Skeletal muscle cell (primary cell): ENCODE measurements around the gene CROCC2.

Experiments used
- DNase-seq: peaks from one replicate; pipeline ENCODE4 v3.0.0-alpha.2; 2010; ENCODE audit warnings: low read depth
- H3K4me3 ChIP-seq: 2 replicates; pipeline ENCODE4 v1.5.1; 2011; ENCODE audit warnings: low read depth, mild to moderate bottlenecking, control low read depth, low read length, moderate library complexity

The CROCC2 gene

DNA sequence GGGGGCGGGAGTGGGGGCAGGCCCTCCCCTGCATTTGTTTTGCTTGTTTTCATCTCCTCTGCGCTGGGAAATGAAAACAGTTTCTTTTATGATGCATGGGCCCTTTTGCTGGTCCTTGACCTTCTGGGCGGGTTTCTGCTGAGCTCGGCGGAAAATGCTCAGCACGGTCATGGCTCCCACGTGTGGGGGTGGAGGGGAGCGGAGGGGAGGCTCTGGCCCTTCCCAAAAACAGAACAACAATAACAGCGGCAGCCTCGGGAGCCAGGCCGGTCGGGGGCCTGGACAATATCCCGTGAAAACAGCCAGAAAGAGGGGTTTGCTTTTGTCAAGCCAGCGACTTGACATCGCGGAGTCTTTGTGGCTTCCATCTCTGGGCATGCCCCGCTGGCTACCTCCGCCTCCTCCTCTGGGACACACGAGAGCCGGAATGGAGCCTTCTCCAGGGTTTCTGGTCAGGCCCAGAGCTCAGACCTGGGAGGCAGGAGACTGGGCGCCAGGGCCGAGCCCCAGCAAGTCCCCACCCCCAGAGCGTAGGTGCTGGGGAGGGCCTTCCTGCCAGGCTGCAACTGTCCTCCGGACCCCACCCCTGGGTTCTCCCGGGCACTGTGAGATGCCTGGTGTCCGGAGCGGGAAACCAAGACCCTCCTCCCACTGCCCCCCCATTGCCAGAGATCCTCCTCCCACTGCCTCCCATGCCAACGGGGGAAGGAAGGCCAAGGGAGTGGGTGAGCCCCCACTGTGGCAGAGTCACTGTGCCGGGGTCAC is 56.3 kb downstream of the CROCC2 start:
- DNase-seq, result no peak
- H3K4me3 ChIP-seq, result no peak overlapping the region

DNA sequence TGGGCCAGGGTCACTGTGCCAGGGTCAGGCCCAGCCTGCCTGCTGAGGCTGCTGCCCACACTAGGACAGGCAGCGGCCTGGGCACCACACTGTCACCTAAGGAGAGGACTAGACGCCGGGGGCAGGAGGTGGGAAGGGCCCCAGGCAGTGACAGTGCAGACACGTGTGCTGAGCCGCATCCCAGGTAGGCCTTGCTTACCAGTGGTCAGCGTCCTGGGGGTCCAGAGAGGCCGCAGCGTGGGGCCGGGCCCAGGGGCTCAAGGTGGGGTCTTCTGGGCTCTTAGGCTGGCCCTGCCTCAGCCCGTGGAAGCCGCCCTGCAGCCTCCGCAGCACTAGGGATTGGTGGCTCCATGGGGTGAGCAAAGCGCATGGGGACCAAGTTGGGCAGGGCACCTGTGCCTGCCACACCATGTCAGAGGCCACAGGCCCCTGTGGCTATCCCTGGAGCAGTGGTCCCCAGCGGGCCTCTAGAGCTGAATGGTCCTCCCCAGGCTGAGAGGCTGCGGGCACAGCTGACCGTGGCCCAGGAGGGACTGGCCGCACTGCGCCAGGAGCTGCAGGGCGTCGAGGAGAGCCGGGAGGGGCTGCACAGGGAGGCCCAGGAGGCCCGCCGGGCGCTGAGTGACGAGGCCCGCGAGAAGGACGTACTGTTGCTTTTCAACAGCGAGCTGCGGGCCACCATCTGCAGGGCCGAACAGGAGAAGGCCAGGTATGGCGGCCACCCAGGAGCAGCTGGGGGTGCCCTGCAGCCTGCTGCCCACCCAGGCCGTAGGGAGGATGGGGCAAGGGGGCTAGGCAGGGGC is 57.1 kb downstream of the CROCC2 start:
- no peak overlapping the region for H3K4me3 ChIP-seq
- no peak for DNase-seq

DNA sequence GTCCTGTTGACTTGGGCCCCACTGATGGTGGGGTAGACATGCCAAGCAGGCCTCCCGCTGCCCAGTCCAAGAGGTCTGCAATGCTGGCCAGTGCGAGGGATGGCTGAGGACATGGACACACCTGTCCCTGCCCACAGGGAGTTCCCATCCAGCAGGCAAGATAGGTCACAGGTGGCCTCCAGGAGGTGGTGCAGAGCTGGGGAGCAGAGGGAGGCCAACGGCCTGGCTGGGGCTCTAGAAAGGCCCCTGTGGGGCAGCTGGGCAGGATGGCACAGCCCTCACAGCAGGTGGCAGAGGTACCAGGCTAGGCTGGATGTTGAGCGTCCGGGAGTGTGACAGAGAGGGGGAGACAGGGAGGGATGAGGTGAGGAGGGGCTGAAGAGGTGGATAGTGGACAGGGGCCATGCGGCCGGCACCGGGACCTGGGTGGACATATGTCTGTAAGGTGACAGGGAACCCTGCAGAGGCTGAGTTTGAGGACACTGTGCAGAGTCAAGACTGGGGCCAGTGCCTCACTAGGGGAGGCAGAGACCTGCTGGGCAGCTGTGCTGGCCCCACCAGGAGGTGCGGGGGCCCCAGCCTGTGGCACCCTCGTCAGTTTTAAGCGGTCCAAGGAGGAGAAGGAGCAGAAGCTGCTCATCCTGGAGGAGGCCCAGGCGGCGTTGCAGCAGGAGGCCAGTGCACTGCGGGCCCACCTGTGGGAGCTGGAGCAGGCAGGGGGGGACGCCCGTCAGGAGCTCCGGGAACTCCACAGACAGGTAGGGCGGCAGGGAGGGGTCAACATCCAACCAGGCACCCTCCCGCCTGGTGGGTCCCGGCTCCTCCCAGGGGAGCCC is 58.0 kb downstream of the CROCC2 start:
- DNase-seq, result no peak
- no peak overlapping the region for H3K4me3 ChIP-seq

DNA sequence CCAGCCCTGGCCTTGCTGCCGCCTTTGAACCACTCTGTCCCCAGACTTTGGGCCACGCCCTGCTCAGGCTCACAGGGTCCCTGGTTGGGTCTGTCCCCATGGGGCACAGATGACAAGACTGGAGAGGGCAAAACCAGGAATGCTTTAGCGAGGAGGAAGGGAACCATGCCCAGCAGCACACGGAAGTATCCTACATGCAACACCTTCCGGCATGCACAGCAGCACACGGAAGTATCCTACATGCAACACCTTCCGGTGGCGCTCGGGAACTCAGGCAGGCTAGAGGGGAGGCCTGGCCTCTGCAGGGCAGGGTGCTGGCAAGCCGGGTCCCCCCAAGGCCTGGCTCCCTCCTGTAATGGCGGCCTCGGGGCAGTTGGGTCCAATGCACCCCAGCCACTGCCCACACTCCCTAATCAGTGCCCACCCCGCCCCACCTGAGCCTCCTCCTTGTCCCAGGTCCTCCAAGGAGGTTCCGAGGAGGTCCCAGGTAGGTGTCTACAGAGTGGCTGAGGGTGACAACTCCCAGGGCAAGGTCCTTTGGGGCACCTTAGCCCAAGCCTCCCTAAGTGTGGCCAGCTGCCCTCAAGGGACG is 58.7 kb downstream of the CROCC2 start:
- no peak overlapping the region for H3K4me3 ChIP-seq
- DNase-seq, result no peak

DNA sequence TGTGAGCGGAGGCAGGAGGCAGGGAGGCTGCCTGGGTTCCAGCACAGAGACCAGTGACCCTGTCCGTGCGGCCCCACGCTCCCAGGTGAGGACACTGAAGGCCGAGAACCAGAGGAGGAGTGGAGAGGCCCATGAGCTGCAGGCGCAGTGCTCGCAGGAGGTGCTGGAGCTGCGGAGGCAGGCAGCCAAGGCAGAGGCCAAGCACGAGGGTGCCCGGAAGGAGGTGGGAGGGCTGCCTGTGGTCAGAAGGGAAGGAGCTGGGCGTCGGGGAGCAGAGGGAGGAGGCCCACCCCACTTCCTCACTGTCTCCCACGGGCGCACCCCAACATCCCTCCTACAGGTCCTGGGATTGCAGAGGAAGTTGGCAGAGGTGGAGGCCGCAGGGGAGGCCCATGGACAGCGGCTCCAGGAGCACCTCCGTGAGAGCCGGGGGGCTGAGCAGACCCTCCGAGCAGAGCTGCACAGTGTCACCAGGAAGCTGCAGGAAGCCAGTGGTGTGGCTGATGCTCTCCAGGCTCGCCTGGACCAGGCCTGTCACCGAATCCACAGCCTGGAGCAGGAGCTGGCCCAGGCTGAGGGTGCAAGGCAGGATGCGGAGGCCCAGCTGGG is 59.3 kb downstream of the CROCC2 start:
- DNase-seq, result no peak
- H3K4me3 ChIP-seq, result no peak overlapping the region

DNA sequence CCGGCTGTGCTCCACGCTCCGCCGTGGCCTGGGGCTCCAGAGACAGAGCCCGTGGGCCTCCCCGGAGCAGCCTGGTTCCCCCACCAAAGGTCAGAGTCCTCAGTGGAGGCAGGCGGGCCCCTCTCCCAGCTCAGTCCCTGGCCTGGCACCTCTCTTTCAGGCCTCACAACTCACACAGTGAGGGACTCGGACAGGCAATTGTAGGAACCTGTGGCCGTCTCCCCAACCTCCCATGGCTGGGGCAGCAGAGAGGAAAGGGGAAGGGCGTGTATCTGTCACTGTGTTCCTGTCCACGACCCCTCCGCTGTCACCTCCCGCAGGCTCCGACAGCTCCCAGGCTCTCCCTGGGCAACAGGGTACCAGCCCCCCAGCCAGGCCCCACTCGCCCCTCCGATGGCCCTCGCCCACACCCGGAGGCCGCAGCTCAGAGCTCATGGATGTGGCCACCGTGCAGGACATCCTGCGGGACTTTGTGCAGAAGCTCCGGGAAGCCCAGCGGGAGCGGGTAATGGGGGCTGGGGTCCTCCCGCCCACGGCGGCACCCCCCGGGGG is 59.8 kb downstream of the CROCC2 start:
- no peak for DNase-seq
- no peak overlapping the region for H3K4me3 ChIP-seq

DNA sequence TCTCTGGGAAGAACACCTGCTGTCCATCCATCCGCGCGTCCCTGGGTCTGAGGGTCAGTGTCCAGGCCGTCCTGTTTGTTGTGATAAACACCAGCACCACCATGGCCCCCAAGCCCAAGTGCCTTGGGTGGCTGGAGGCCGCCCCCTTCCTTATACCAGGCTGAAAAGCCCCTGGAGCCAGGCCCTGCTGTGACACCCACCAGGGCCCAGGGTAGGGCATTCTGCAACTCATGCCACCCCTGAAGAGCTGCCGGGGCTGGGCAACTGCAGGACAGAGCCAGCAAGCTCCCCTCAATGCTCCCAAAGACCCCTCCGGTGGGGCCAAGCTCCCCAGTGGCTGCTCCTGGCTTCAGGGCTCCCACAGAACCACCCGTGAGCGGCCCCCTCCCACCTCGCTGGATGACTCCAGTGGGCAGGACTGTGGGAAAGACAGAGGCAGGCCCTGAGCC is 60.3 kb downstream of the CROCC2 start:
- no peak overlapping the region for H3K4me3 ChIP-seq
- no peak for DNase-seq

DNA sequence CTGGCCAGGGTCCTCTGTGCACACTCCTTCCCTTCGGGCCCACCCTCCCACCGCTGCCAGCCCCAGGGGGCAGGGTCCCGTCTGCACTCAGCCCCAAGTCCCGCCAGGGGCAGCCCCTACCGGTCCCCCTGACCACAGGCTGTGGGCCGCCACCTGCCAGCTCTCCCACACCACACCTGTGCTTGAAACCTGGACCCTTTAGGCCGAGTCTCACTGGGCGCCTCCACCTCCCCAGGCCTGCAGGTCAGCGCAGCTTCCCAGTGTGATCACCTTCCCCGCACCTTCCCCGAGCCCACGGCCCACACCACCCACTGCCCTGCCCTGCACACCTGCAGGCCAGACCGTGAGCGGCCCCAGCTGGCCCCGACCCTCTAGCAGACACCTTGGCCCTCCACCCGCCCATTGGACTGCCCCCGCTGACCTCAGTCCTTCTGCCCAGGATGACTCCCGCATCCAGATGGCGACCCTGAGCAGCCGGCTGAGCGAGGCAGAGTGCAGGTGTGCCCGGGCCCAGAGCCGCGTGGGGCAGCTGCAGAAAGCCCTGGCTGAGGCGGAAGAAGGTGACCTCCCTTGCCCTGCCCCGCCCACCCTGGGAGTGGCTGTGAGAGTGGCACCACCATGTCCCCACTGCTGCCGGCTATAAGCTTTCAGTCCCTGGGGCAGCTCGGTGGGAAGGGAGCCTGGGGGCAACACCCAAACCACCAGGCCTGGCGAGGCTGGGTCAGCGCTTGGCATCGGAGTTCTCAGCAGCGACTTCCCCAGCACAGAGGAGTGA is 61.0 kb downstream of the CROCC2 start:
- H3K4me3 ChIP-seq, result no peak overlapping the region
- DNase-seq, result no peak

DNA sequence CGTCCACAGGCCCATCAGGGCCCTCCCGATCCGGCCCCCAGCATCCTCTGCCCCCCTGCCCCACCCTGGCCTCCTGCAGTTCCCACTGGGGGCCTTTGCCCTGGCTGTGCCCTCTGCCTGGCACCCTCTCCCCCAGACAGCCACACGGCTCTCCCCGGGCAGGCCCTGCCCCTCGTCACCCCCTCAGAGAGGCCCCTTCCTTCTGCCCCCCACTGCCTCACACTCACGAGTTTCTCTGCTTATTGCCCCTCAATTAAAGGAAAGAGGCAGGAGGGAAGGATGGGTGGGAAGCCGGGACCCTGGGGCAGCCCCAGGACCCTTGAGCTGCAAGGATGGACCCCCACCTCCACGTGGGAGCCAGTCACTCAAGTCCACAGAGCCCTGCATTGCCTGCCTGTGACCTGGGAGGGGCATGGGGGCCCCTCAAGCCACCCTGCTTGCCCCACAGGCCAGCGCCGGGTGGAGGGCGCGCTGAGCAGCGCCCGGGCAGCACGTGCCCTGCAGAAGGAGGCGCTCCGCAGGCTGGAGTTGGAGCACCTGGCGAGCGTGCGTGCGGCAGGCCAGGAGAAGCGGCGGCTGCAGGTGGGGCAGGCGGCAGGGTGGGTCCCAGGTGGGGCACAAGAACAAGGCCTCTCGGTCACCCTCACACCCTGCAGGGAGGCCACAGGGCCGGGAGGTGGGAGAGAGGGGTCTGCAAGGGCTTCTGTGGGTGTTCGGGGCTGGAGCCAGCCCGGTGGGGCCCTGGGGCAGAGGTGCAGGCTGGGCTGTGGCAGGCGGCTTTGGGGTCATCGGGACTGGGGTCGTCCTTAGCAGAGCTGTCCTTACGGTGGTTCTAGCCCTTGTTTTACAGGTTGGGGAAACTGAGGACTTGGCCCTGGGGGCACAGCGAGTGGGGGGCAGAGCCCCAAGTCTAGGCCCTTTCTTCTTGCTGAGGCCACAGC is 61.8 kb downstream of the CROCC2 start:
- H3K4me3 ChIP-seq, result no peak overlapping the region
- DNase-seq, result no peak

DNA sequence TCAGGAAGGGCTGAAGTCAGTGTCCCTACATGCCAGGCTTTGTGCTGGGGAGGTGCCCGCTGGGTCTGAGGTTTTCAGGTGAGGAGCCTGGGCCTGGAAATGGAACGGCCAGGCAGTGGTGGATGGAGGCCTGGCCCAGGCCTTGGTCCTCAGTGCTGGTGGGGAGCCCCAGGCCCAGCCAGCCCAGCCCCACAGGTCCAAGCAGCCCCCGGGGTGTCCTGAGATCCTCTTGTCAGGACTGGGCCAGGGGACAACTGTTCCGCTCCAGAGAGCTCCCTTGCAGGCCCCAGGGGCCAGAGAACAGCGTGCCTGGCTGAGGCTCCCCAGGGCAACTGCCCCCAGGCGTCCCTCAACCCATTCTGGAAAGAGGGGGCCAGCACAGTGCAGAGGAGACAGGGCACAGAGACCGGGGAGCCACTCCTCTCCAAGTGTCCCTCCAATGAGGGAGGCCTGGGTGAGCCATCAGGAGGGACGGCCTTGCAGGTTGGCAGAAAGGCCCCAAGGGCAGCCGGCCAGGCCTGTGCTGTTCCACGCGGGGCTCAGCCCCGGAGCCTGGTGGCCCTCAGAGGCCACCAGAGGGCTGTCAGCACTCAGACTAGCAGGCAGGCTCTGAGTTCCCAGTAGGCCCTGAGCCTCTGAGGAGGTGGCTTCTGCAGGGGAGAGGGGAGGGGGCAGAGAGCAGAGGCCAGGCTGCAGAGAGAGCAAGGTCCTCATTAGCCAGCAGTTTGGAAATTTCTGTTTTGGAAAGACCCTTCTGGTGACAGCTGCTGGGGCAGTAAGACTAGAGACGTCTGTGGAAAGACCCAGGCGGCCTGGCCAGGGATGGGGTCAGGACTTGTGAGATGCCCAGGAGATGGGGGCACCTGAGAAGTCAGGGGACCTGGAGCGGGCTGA is 62.8 kb downstream of the CROCC2 start:
- no peak overlapping the region for H3K4me3 ChIP-seq
- no peak for DNase-seq

DNA sequence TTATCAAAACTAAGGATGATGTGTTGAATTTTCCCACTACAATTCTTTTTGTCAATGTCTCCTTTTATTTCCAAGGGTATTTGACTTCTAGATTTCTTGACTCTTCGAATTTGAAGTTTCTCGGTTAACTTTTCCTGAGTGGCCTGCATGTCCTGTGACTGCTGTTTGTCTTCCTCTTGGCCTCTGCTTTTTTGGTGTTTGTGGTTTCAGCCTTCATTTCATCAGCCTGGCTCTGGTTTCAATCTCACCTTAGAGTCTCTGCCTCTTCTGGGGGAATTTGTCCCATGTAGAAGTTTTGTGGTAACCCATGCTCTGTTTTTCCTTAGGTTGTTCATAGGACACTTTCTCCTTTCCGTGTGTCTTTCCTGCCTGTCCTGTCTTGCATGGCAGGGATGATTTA is 64.0 kb downstream of the CROCC2 start:
- H3K4me3 ChIP-seq, result no peak overlapping the region
- DNase-seq, result no peak

DNA sequence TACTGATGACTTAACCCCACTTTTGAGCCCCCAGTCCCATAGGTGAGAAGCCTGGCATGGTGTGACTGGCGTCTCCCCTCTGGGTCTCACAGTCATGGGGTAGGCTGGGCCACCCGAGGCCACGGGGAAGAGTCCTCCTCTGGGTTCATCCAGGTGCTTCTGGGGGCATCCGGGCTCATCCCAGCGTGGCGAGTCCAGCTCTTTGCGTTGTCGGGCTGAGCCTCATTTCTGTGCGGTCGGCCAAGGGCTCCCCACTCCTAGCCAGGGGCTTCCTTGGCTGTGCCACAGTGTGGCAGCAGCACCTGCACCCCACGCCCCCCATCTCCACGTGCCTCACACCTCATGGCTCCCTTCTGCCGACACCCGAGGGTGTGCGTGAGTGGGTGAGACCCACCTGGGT is 64.7 kb downstream of the CROCC2 start:
- no peak for DNase-seq
- H3K4me3 ChIP-seq, result no peak overlapping the region

DNA sequence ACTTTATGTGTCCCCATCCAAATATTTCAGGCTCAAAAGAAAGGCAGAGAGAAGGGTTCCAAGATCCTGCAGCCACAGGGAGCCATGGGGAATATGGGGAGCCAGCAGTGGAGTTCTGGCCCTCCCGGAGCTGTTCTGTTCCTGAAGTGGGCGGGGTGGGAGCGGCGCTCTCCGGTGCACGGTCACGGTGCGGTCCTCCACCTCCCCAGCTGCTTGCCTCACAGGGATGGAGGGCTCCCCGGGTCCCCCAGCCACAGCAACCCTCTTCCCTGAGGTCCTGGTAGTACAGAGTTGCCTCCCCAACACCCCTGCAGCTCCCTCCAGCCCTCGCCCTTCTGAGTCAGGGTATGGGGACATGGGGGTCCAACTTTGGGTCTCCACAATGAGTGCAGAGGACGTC is 66.1 kb downstream of the CROCC2 start:
- no peak overlapping the region for H3K4me3 ChIP-seq

DNA sequence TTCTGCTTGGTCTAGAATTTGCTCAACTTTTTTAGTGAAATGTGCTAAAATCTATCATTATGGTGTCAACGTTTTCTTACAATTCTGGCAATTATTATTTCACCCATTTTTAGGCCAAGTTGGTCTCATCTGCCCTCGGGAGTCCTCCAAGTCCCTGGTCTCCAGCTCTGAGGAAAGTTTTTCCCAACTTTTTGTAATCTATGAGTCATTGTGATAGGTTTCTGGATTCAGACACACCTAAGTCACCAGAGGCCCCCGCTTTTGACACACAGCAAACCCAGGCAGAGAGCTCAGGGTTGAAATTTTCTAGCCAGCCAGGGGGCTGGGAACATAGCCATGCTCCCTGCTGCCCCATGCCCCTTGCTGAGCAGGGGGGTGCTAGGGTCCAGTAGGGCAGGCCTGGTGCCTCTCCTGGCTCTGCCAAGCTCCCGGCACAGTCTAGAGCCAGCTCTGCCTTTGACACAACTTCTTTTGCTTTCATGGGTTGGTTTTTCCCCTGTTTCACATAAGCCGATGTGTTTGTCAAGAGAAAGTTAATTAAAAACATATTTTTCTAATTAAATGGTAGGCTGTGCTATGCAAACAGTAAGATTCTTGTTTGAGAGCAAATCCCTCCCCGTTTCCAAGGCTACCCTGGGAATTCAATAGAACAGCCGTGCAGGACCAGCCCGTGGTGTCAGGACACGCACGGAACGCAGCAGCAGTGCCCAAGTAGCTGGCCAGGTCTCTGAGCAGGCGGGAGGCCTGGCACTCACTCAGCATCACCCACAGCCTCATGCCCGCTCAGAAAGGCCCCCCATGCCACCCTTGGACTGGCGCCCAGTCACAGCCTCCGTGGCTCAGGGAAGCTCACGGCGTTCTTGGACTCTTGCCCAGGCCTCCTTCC is 66.7 kb downstream of the CROCC2 start:
- no peak overlapping the region for H3K4me3 ChIP-seq
- DNase-seq, result no peak

More for the DNA sequence above, 66.1 kb downstream of the CROCC2 start:
- no peak for DNase-seq

DNA sequence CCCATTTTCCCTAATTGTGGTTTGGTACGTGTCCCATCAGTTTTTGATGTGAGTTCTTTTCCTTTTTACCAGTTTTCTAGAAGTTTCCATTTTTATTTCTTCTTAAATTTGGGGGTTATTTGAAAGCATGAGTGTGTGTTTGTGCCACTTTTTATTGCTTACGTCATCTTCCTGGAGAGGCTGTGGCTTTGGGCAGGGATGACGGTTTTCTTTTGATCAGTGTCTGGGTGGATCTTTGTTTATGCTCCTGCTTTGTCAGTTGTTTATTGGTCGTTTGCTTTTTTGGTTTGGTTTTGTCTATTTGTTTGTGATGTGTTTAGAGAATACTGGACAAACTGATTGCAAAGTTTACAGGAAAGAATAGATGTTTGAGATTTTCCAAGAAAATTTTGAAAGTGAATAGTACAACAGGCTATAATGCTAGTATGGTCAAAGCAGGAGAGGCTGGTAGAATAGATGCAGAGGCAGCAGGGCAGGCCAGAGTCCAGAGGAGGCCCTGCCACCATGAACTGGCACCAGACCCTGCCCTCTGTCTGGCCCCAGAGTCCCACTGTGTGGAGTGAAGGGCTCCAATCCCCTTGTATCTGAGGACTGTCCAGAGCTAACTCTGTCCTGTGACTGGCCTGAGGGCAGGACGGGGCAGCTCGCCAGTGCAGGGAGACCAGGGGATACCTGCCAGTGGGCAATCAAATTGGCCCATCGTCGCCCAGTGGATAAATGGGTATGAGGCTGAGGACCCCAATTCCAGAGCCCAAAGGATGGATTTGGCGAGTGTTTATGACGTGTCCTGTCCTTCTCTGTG is 68.8 kb downstream of the CROCC2 start:
- DNase-seq, result no peak
- H3K4me3 ChIP-seq, result no peak overlapping the region
